ENCODE measurements around the gene C11orf91. TPM values are rescaled to one million over a fixed set of nuclear protein-coding genes. Genes with fewer than 3 reads are reported as not detected.
A peak's percentile ranks its signal among the peaks of the same experiment; 100 is the strongest.

C11orf91 gene, protein sequence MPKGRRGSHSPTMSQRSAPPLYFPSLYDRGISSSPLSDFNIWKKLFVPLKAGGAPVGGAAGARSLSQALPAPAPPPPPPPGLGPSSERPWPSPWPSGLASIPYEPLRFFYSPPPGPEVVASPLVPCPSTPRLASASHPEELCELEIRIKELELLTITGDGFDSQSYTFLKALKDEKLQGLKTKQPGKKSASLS
- total RNA-seq = 0.57 to 0.65 TPM in 2 of 3 replicates, not detected in the other

DNA sequence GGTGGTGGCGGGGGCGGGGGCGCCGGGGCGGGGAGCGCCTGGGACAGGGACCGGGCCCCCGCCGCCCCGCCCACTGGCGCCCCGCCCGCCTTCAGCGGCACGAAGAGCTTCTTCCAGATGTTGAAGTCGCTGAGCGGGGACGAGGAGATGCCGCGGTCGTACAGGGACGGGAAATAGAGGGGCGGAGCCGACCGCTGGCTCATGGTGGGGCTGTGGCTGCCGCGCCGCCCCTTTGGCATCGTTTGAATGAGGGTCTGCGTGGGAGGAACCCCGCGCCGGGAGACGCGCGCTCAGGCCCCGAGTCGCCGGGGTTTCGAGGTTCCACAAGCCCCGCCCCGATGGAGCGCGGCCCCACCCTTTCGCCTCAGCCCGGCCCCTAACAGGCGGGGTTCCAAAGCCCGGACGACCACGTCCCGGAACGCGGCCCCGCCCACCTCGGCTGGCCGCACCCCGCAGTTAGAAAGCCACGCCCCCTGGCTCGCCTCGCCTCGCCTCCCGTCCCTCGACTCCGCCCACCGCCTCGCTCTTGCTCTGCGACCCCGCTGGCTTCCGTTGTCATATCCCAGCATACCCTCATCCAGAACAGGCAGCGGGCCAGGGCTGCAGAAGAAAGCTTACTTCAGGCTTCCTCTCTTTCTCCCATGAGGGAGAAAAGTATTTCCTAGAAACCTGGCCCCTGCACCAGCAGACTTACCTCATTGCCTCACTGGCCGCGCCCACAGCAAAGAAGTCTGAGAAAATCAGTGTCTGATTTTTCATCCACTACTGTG is at the start of gene C11orf91:
Gene C11orf91, minus strand, starts transcription at position 325 of the 770 bp plus-strand sequence. Its CDS starts 86 bp downstream, at position 239.
- Mint-ChIP-seq H3K4me1 (peaks cover 20% of the 10 kb centered on the region), H3K27me3 (ENCODE audit: low read depth) (peaks cover 19% of the 10 kb centered on the region), H3K9me3 (no peaks in the 10 kb centered on the region), H3K36me3 (no peaks in the 10 kb centered on the region), H3K4me3 (peak within 1 kb of the TSS; percentile 77), H3K27ac (peak within 1 kb of the TSS; percentile 95)
- TF ChIP-seq, protein P1, sequence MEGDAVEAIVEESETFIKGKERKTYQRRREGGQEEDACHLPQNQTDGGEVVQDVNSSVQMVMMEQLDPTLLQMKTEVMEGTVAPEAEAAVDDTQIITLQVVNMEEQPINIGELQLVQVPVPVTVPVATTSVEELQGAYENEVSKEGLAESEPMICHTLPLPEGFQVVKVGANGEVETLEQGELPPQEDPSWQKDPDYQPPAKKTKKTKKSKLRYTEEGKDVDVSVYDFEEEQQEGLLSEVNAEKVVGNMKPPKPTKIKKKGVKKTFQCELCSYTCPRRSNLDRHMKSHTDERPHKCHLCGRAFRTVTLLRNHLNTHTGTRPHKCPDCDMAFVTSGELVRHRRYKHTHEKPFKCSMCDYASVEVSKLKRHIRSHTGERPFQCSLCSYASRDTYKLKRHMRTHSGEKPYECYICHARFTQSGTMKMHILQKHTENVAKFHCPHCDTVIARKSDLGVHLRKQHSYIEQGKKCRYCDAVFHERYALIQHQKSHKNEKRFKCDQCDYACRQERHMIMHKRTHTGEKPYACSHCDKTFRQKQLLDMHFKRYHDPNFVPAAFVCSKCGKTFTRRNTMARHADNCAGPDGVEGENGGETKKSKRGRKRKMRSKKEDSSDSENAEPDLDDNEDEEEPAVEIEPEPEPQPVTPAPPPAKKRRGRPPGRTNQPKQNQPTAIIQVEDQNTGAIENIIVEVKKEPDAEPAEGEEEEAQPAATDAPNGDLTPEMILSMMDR (IDR thresholded peaks at IDR 0.05; ENCODE audit: unreplicated experiment) = no peak
- DNase-seq (ENCODE audit: low spot score in 2 of 2, unreplicated experiment in 2 of 2) = peak; percentile 98 to 99

DNA sequence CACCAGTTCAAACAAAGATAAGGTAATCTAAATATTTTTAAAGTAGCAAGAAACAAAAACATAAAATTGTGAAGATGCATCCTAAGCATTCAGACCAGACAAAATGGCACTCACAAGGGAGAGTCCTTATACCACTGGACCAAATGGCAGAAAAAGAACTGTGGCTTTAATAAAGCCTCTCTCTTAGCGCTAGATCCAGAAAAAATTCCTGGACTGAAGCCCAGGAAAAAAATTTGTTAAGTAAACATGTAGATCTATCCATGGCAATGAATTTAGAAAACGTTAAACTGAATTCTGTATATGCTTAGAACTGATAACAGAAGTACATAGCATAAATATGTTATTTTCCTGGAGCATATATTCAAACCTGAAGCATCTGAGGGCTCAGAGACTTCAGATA is 47.4 kb upstream of the C11orf91 start:
- H3K4me3 Mint-ChIP-seq = no peak overlapping the region
- no peaks in the 10 kb centered on the region for H3K9me3 Mint-ChIP-seq
- H3K27me3 Mint-ChIP-seq (ENCODE audit: low read depth) = no peaks in the 10 kb centered on the region
- peaks cover 8% of the 10 kb centered on the region for H3K4me1 Mint-ChIP-seq
- TF ChIP-seq, protein P1 (IDR thresholded peaks at IDR 0.05; ENCODE audit: unreplicated experiment) = no peak
- peak overlapping the region; percentile 21 for H3K27ac Mint-ChIP-seq
- no peak for DNase-seq (ENCODE audit: low spot score in 2 of 2, unreplicated experiment in 2 of 2)
- peaks cover 12% of the 10 kb centered on the region for H3K36me3 Mint-ChIP-seq

DNA sequence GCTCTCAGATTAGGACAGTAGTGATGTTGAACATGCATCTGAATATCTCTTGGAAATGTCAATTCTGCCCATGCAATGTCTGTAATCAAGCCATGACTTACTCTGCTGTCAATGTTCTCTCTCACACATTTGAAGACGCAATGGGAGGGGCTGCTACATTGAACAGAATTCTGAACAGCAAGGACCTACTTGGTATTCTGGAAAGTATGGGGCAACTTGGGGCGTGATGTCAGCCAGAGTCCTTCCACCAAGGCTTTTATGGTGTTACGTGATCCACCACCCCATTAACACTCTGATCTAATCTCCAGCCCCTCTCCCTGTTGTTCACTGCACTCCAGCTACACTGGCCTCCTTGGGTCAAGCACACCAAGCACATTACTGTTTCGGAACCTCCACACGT is 42.7 kb upstream of the C11orf91 start:
- TF ChIP-seq, protein P1 (IDR thresholded peaks at IDR 0.05; ENCODE audit: unreplicated experiment) = no peak
- Mint-ChIP-seq H3K4me3 (no peak overlapping the region), H3K4me1 (peaks cover 7% of the 10 kb centered on the region), H3K27ac (no peak overlapping the region), H3K9me3 (no peaks in the 10 kb centered on the region), H3K36me3 (peaks cover 9% of the 10 kb centered on the region), H3K27me3 (ENCODE audit: low read depth) (no peaks in the 10 kb centered on the region)
- no peak for DNase-seq (ENCODE audit: low spot score in 2 of 2, unreplicated experiment in 2 of 2)

DNA sequence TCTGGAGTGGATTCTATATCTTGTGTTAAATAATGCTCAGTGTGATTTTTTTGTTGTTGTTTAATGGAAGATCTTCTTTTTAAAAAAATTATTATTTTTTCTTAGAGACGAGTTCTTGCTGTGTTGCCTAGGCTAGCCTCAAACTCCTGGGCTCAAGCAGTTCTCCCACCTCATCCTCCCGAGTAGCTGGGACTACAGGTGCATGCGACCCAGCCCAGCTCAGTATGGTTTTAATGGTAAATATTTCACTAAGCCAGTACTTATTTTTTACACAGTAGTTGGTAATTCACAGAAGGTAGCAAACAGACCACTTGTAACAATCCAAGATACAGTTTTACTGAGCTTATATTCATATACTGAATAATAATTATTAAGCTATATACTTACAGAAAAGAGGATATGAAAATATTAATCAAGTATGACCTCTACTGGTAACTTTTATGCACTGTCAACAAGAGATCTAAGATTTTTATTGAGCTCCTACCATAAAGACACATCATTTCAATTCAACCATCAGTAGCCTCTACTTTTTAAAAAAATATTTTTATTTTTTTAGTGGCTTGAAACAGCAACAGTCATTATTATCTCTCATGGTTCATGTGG is 41.7 kb upstream of the C11orf91 start:
- Mint-ChIP-seq H3K27me3 (ENCODE audit: low read depth) (no peaks in the 10 kb centered on the region), H3K4me3 (no peak overlapping the region), H3K27ac (no peak overlapping the region), H3K4me1 (no peaks in the 10 kb centered on the region), H3K36me3 (peaks cover 9% of the 10 kb centered on the region), H3K9me3 (no peaks in the 10 kb centered on the region)
- no peak for DNase-seq (ENCODE audit: low spot score in 2 of 2, unreplicated experiment in 2 of 2)
- TF ChIP-seq, protein P1 (IDR thresholded peaks at IDR 0.05; ENCODE audit: unreplicated experiment) = peak; percentile 53

DNA sequence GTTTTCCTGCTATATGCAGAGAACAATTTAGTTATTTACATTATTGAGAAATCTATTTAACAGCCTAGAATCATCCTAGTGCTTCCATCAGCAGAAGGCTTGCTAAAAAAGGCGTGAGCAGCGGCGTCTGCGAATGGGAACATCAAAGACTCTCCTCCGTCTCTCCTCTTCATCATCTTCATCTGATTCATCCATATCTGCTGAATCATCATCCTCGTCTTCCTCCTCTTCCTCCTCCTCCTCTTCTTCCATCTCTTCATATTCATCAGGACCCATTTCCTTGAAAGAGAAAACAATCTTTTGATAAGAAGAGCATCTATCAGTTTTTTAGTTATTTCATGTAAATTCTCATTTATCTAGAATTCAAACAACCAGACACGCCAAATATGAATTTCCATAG is 41.2 kb upstream of the C11orf91 start:
- TF ChIP-seq, protein P1 (IDR thresholded peaks at IDR 0.05; ENCODE audit: unreplicated experiment) = no peak
- Mint-ChIP-seq H3K27ac (no peak overlapping the region), H3K4me3 (no peak overlapping the region), H3K9me3 (no peaks in the 10 kb centered on the region), H3K36me3 (peaks cover 6% of the 10 kb centered on the region), H3K4me1 (peaks cover 5% of the 10 kb centered on the region), H3K27me3 (ENCODE audit: low read depth) (no peaks in the 10 kb centered on the region)
- DNase-seq (ENCODE audit: low spot score in 2 of 2, unreplicated experiment in 2 of 2) = no peak

Measured in mesothelial cell of epicardium (in vitro differentiated cells).